ENCODE results near the gene CCNY.

Gene CCNY

DNA sequence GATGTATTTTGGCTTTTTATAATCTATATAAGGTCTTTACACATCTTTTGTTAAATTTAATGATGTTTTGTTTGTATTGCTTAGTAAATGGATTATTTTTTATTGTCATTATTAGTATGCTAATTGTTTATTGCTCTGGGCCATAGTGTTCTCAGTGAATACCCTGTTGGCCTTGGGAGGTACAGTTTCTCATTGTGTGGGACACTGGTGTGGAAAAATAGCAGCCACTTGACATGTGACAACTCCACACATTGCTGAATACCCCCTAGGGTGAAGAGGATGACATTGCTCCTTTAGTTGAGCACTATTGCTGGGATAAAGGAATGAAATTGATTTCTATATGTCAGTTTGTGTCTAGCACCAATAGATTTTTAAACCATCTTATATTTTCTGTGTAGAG is 130.9 kb downstream of the CCNY start:
- Histone ChIP-seq H3K23ac (ENCODE audit: low read depth, low read length, poor library complexity) (no peak overlapping the region), H2BK15ac (ENCODE audit: low read length) (no peak overlapping the region), H2AK5ac (ENCODE audit: low read depth, low read length) (no peak overlapping the region), H3K9ac (ENCODE audit: low read depth, low read length, poor library complexity) (no peak overlapping the region), H3K36me3 (replicated peaks in 1 of 2; ENCODE audit: control insufficient read depth in 2 of 2, insufficient read depth in 2 of 2, low read length in 2 of 2) (no peaks in the 10 kb centered on the region), H2BK5ac (ENCODE audit: low read length) (no peak overlapping the region), H3K14ac (ENCODE audit: low read length) (no peak overlapping the region), H2AFZ (ENCODE audit: low read length) (no peak overlapping the region), H3K18ac (ENCODE audit: low read length) (no peak overlapping the region), H2BK120ac (ENCODE audit: low read depth, low read length) (no peak overlapping the region), H3K4me3 (ENCODE audit: low read length in 2 of 2) (no peak overlapping the region), H2BK12ac (ENCODE audit: low read length) (no peak overlapping the region), H3K9me3 (replicated peaks in 1 of 2; ENCODE audit: control insufficient read depth in 2 of 2, insufficient read depth in 1 of 2, low read depth in 1 of 2, low read length in 2 of 2) (no peaks in the 10 kb centered on the region), H3K79me1 (ENCODE audit: low read depth, low read length) (peaks cover 2% of the 10 kb centered on the region), H4K91ac (ENCODE audit: low read depth, low read length, poor library complexity) (no peak overlapping the region), H3K27me3 (ENCODE audit: control insufficient read depth in 3 of 3, insufficient read depth in 3 of 3, low read depth in 1 of 3, low read length in 3 of 3) (no peaks in the 10 kb centered on the region), H3K4me2 (ENCODE audit: insufficient read depth, low read length, poor library complexity, severe bottlenecking) (no peak overlapping the region), H3K4me1 (ENCODE audit: control insufficient read depth in 2 of 2, insufficient read depth in 1 of 2, low read depth in 1 of 2, low read length in 2 of 2) (peaks cover 35 to 49% of the 10 kb centered on the region in 2 donors), H3K27ac (replicated peaks; ENCODE audit: low read length) (no peak overlapping the region), H3K4ac (ENCODE audit: low read length) (no peak overlapping the region), H4K8ac (ENCODE audit: low read depth, low read length) (no peak overlapping the region)
- DNase-seq (ENCODE audit: low spot score) = no peak

DNA sequence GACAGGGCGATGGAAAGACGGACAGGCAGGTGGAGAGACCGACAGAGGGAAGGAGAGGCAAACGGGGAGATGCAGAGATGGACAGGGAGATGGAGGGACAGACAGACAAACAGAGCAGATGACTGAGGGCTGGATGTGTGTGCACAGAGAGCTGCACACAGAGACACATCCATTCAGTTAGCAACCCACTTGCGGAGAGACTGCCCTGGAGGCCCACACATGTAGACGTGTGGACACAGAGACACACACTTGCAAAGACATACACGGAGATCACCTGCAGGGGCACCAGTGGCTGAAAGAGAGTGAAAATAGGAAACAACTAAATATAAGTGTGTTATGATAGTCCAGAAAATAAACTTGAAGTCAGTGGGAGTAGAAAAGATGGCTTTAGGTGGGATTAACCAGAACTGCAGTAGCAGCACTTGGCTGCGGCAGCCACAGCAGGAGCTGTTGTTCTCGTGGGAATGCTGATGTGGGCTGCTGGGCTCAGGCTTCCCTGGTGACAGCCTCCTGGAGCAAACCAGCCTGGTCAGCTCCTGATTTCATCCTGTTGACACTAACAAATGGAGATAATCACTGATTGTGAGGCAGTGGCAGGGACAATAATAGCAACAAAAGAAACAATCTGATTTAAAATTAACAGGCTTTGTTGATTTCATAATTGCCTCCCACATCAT is 134.1 kb downstream of the CCNY start:
- no peak overlapping the region for H3K9ac ChIP-seq (ENCODE audit: low read depth, low read length, poor library complexity)
- no peaks in the 10 kb centered on the region for H3K36me3 ChIP-seq (replicated peaks in 1 of 2; ENCODE audit: control insufficient read depth in 2 of 2, insufficient read depth in 2 of 2, low read length in 2 of 2)
- H3K4ac ChIP-seq (ENCODE audit: low read length) = no peak overlapping the region
- H2BK12ac ChIP-seq (ENCODE audit: low read length) = no peak overlapping the region
- no peak for DNase-seq (ENCODE audit: low spot score)
- H2BK15ac ChIP-seq (ENCODE audit: low read length) = no peak overlapping the region
- peak overlapping the region; percentile 80 for H3K18ac ChIP-seq (ENCODE audit: low read length)
- no peak overlapping the region for H3K4me3 ChIP-seq (ENCODE audit: low read length in 2 of 2)
- no CpG with 5 or more reads among the region's 9 CpGs for WGBS, 2 donors (ENCODE audit: extremely low coverage in 2 of 2, insufficient read length in 2 of 2, insufficient replicate concordance in 1 of 2)
- H4K91ac ChIP-seq (ENCODE audit: low read depth, low read length, poor library complexity) = peak overlapping the region; percentile 25
- H3K4me1 ChIP-seq (ENCODE audit: control insufficient read depth in 2 of 2, insufficient read depth in 1 of 2, low read depth in 1 of 2, low read length in 2 of 2) = peaks cover 18 to 25% of the 10 kb centered on the region in 2 donors
- no peaks in the 10 kb centered on the region for H3K27me3 ChIP-seq (ENCODE audit: control insufficient read depth in 3 of 3, insufficient read depth in 3 of 3, low read depth in 1 of 3, low read length in 3 of 3)
- no peak overlapping the region for H2BK120ac ChIP-seq (ENCODE audit: low read depth, low read length)
- H2AFZ ChIP-seq (ENCODE audit: low read length) = no peak overlapping the region
- peak overlapping the region; percentile 8 for H3K23ac ChIP-seq (ENCODE audit: low read depth, low read length, poor library complexity)
- peak overlapping the region; percentile 21 for H3K27ac ChIP-seq (replicated peaks; ENCODE audit: low read length)
- H3K79me1 ChIP-seq (ENCODE audit: low read depth, low read length) = no peaks in the 10 kb centered on the region
- peaks cover 0 to 3% of the 10 kb centered on the region in 2 donors for H3K9me3 ChIP-seq (replicated peaks in 1 of 2; ENCODE audit: control insufficient read depth in 2 of 2, insufficient read depth in 1 of 2, low read depth in 1 of 2, low read length in 2 of 2)
- H2AK5ac ChIP-seq (ENCODE audit: low read depth, low read length) = no peak overlapping the region
- peak overlapping the region; percentile 2 for H3K14ac ChIP-seq (ENCODE audit: low read length)
- H4K8ac ChIP-seq (ENCODE audit: low read depth, low read length) = no peak overlapping the region
- H3K4me2 ChIP-seq (ENCODE audit: insufficient read depth, low read length, poor library complexity, severe bottlenecking) = no peak overlapping the region
- H2BK5ac ChIP-seq (ENCODE audit: low read length) = no peak overlapping the region

DNA sequence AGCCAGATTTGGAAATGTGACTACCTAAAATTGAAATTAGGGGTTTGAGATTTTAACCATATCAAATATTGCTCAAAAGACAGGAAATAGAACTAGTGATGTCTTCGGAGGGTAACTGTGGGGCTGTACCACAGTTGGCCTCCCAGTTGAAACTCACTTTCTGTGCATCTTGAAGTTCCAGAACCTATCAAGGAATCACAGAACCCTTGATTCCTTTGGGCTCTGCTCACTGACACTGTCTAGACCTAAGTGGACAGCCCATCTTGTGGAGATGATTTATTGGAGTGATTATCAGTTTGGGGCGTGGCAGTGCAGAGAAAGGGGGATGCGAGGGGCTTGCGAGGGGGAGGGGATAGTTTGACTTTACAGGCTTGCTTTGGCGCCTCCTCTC is 134.6 kb downstream of the CCNY start:
- Histone ChIP-seq H3K4ac (ENCODE audit: low read length) (no peak overlapping the region), H3K4me2 (ENCODE audit: insufficient read depth, low read length, poor library complexity, severe bottlenecking) (no peak overlapping the region), H2BK12ac (ENCODE audit: low read length) (no peak overlapping the region), H3K18ac (ENCODE audit: low read length) (no peak overlapping the region), H2BK120ac (ENCODE audit: low read depth, low read length) (no peak overlapping the region), H3K36me3 (replicated peaks in 1 of 2; ENCODE audit: control insufficient read depth in 2 of 2, insufficient read depth in 2 of 2, low read length in 2 of 2) (no peaks in the 10 kb centered on the region), H4K91ac (ENCODE audit: low read depth, low read length, poor library complexity) (no peak overlapping the region), H3K27ac (replicated peaks; ENCODE audit: low read length) (no peak overlapping the region), H3K4me1 (ENCODE audit: control insufficient read depth in 2 of 2, insufficient read depth in 1 of 2, low read depth in 1 of 2, low read length in 2 of 2) (peaks cover 12 to 20% of the 10 kb centered on the region in 2 donors), H3K4me3 (ENCODE audit: low read length in 2 of 2) (no peak overlapping the region), H2AFZ (ENCODE audit: low read length) (no peak overlapping the region), H2BK5ac (ENCODE audit: low read length) (no peak overlapping the region), H2BK15ac (ENCODE audit: low read length) (no peak overlapping the region), H2AK5ac (ENCODE audit: low read depth, low read length) (no peak overlapping the region), H3K23ac (ENCODE audit: low read depth, low read length, poor library complexity) (no peak overlapping the region), H3K27me3 (ENCODE audit: control insufficient read depth in 3 of 3, insufficient read depth in 3 of 3, low read depth in 1 of 3, low read length in 3 of 3) (no peaks in the 10 kb centered on the region), H4K8ac (ENCODE audit: low read depth, low read length) (no peak overlapping the region), H3K79me1 (ENCODE audit: low read depth, low read length) (no peaks in the 10 kb centered on the region), H3K9me3 (replicated peaks in 1 of 2; ENCODE audit: control insufficient read depth in 2 of 2, insufficient read depth in 1 of 2, low read depth in 1 of 2, low read length in 2 of 2) (peaks cover 0 to 3% of the 10 kb centered on the region in 2 donors), H3K14ac (ENCODE audit: low read length) (no peak overlapping the region), H3K9ac (ENCODE audit: low read depth, low read length, poor library complexity) (no peak overlapping the region)
- no peak for DNase-seq (ENCODE audit: low spot score)
- WGBS, 2 donors (ENCODE audit: extremely low coverage in 2 of 2, insufficient read length in 2 of 2, insufficient replicate concordance in 1 of 2) = no CpG with 5 or more reads among the region's 5 CpGs

DNA sequence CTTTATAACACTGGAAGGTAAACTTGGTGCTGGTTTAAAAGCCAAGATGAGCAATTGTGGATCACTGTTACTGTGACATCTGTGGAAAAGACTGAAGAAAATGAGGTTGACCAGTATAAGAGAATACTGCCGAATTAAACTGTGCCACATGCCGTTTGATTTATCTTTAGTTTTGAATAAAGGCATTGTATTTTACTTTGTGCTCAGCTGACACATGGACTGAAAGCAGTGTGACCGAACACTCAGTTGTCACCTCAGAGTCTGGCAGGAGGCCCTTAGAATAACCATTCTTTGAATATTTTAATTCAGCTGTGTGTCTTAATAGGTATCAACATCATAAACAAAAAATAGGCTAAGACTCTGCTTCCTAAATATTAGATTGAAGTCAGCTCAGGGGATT is 135.1 kb downstream of the CCNY start:
- Histone ChIP-seq H3K18ac (ENCODE audit: low read length) (no peak overlapping the region), H3K36me3 (replicated peaks in 1 of 2; ENCODE audit: control insufficient read depth in 2 of 2, insufficient read depth in 2 of 2, low read length in 2 of 2) (no peaks in the 10 kb centered on the region), H3K4me1 (ENCODE audit: control insufficient read depth in 2 of 2, insufficient read depth in 1 of 2, low read depth in 1 of 2, low read length in 2 of 2) (peaks cover 9 to 15% of the 10 kb centered on the region in 2 donors), H2AK5ac (ENCODE audit: low read depth, low read length) (no peak overlapping the region), H3K14ac (ENCODE audit: low read length) (no peak overlapping the region), H3K27me3 (ENCODE audit: control insufficient read depth in 3 of 3, insufficient read depth in 3 of 3, low read depth in 1 of 3, low read length in 3 of 3) (no peaks in the 10 kb centered on the region), H3K23ac (ENCODE audit: low read depth, low read length, poor library complexity) (no peak overlapping the region), H4K91ac (ENCODE audit: low read depth, low read length, poor library complexity) (no peak overlapping the region), H2BK5ac (ENCODE audit: low read length) (no peak overlapping the region), H2BK15ac (ENCODE audit: low read length) (no peak overlapping the region), H3K9me3 (replicated peaks in 1 of 2; ENCODE audit: control insufficient read depth in 2 of 2, insufficient read depth in 1 of 2, low read depth in 1 of 2, low read length in 2 of 2) (peaks cover 0 to 3% of the 10 kb centered on the region in 2 donors), H4K8ac (ENCODE audit: low read depth, low read length) (no peak overlapping the region), H3K27ac (replicated peaks; ENCODE audit: low read length) (no peak overlapping the region), H2BK120ac (ENCODE audit: low read depth, low read length) (no peak overlapping the region), H2AFZ (ENCODE audit: low read length) (no peak overlapping the region), H3K4ac (ENCODE audit: low read length) (no peak overlapping the region), H3K4me2 (ENCODE audit: insufficient read depth, low read length, poor library complexity, severe bottlenecking) (no peak overlapping the region), H3K4me3 (ENCODE audit: low read length in 2 of 2) (no peak overlapping the region), H3K9ac (ENCODE audit: low read depth, low read length, poor library complexity) (no peak overlapping the region), H2BK12ac (ENCODE audit: low read length) (no peak overlapping the region), H3K79me1 (ENCODE audit: low read depth, low read length) (no peaks in the 10 kb centered on the region)
- no peak for DNase-seq (ENCODE audit: low spot score)
- WGBS, 2 donors (ENCODE audit: extremely low coverage in 2 of 2, insufficient read length in 2 of 2, insufficient replicate concordance in 1 of 2) = no CpG with 5 or more reads among the region's 3 CpGs
